ENCODE data around the gene RIMOC1.

DNA sequence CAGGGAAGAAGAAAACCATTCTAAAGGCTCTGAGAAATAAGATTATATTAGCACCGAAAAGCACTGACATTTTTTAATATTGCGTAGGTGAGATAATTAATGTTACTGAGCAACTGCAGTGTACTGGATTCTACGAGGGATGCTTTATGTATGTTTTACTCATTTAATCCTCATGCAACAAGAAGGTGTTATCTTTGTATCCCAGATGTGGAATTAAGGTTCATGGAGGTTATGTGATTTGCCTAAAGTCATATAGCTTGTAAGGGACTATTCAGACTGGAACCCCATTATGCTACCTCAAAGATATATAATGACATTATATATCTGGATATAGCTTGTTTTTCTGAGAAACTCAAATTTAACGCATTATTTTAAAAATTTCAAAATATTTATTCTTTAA lies 23.5 kb downstream of the RIMOC1 start:
- TF ChIP-seq, protein P1, sequence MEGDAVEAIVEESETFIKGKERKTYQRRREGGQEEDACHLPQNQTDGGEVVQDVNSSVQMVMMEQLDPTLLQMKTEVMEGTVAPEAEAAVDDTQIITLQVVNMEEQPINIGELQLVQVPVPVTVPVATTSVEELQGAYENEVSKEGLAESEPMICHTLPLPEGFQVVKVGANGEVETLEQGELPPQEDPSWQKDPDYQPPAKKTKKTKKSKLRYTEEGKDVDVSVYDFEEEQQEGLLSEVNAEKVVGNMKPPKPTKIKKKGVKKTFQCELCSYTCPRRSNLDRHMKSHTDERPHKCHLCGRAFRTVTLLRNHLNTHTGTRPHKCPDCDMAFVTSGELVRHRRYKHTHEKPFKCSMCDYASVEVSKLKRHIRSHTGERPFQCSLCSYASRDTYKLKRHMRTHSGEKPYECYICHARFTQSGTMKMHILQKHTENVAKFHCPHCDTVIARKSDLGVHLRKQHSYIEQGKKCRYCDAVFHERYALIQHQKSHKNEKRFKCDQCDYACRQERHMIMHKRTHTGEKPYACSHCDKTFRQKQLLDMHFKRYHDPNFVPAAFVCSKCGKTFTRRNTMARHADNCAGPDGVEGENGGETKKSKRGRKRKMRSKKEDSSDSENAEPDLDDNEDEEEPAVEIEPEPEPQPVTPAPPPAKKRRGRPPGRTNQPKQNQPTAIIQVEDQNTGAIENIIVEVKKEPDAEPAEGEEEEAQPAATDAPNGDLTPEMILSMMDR (IDR thresholded peaks at IDR 0.05): no peak
- TF ChIP-seq POLR2A (IDR thresholded peaks at IDR 0.05): no peak

Measured in body of pancreas (tissue), 4 donors.